ENCODE measurements around the gene PAX5. TPM values are rescaled to one million over a fixed set of nuclear protein-coding genes. Genes with fewer than 3 reads are reported as not detected.

The PAX5 gene
- total RNA-seq, 1 donor from 2014 or later, result 0.62 TPM

DNA sequence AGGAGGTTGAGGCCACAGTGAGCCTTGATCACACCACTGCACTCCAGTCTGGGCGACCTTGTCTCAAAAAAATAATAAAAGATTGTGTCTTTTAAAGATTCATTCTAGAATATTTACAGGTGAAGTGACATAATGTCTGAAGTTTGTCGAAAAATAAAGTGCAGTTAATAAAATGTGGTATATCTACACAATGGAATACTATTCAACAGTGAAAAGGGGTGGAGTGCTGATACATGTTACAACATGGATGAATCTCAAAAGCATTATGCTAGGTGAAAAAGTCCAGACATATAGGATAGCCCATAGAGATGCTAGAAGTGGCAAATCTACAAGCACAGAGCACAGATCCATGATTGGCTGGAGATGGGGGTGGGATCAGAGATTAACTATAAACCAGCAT is 101.9 kb downstream of the PAX5 start:
- no peak for DNase-seq

DNA sequence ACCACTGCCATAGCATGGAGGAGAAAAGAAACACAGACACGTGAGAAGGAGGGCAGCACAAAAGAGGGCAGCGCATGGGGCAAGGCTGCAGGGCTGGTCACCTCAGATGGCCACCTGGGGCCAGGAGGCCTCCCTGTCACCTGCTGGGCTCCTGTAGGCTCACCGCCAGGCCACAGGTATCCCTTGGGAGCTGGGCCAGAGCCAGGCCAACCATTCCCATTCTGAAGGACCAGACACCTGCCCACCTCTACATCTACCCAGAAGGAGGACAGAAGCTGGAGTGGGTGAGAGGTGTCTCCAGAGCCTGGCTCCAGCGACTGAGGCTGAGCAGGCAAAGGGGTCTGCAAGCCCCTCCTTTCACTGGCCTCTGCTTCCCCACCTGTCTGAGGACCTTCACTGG is 103.1 kb downstream of the PAX5 start:
- no peak for DNase-seq

DNA sequence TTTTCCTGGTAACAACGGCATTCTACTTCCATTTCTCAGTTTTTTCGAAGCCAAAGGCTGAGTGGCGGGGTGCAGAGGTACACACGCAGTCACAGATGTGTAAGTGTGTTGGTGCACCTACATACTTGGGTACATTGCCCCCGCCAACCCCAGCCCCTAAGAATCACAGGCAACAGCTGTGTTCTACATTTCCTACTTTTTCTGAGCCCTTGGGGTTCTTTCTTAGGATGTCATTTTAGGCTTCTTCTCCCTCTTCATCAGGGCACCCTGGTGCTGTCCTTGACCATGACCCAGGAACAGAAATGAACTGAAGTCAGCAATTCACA is 104.8 kb downstream of the PAX5 start:
- no peak for DNase-seq

DNA sequence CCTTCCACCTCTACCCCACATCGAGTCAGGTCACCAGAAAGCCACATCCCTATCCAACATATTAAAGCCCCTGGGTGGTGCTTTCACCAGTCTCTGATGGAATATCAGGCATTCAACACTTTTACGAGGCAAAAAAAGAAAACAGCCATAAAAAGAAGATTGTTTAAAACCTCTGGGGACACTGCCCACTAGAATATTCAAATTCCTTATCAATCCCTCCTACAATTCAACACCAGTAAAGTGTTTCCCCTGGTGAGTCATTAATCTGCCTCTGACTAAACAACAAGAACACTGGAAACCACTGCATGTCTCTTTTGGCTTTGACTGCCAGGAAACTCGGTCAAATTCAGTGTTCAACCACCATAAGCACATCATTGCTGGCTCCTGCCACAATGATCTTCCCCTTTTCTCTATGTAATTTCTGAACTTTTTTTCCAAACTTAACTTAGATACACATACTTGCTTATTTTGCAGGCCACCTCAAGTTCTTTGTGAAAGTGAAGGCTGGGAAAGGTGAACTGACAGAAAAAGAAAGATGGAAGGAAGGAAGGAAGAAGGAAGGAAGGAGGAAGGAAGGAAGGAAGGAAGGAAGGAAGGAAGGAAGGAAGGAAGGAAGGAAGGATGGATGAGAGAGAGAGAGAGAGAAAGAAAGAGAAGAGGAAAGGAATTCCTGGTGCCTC is 105.3 kb downstream of the PAX5 start:
- DNase-seq, result no peak

DNA sequence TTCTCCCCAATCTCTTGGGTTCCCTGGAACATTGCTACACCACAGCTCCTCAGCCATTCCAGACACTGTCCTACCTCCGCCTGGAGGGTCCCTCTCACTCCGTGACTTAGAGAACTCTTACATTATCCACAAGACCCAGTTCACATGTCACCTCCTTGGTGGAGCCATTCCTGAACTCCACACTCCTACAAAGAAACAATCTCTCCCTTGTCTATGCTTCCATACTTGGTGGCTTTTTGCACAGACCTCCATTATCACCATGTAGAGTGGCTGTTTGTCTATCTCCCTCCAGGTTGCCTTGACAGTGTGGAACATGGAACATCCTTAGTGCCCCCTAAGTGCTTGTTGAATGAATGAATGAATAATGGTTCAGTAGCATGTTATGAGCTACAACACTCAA is 105.9 kb downstream of the PAX5 start:
- DNase-seq, result no peak

DNA sequence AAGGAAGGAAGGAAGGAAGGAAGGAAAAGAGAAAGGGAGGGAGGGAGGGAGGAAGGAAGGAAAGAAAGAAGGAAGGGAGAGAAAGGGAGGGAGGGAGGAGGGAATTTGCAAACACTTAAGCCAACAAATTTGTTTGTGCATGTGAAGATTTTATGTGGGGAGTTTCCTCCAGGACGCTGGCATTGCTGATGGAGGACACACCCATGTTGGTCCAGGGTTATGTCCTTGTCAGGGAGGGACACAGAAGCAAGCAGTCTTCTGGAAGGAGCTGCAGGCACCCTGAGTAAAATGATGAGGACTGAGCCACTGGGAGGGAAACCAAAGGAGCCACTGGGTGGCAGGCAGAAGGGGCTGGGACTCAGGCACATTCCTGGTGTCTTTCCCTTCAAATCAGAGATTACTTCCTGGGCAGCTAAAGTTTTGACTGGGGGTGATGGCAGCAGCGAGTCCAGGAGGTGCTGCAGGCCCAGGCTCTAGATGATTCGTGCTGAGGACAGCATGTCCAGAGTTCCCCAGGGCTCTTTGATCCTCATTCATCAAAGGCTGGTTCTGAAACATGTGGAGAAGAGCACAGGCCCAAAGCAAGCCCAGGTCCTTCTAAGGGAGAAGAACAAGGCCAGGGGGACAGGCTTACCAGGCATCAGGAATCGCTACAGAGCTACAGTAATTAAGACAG is 109.2 kb downstream of the PAX5 start:
- no peak for DNase-seq

DNA sequence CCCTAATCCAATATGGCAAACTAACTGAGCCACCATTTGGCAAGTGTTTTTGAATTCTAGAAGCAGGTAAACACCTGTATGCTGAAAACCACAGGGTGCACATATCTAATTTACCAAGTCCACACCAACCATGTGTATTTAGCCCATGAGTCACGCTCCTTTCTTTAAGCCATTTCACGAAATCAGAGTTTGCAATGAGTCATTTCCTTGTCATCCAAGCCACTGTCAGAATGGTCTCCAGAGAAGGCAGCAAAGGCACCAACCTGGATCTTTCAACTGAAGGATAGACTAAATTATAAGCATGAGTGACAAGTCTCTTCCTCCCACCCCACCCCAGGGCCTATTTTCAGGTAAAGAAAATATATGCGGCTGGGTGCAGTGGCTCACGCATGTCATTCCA is 110.0 kb downstream of the PAX5 start:
- DNase-seq, result no peak

DNA sequence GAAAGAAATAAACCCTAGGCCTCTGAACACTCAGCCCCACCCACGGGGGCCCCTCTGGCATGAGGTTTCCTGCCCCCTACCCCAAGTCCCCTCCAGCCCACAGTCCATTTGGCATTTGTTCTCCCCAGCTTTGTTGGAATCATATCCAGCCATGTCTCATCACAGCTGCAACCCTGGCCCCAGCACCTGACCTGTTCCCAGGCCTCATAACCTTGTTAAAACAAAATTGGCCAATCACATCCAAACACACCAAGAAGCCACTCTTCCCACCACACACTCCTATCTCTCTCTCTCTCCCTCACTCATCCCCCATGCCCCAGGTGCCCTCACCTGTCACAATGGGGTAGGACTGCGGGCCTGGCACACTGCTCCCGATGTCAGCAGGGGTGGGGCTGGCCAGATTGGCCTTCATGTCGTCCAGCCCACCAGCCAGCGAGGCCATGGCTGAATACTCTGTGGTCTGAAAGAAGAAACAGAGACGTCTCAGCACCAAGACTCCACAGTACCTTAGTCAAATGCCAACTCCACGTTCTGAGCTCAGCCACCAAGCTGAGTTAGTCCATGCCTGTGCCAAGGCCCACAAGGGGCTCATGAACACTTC is 110.9 kb downstream of the PAX5 start:
- no peak for DNase-seq

DNA sequence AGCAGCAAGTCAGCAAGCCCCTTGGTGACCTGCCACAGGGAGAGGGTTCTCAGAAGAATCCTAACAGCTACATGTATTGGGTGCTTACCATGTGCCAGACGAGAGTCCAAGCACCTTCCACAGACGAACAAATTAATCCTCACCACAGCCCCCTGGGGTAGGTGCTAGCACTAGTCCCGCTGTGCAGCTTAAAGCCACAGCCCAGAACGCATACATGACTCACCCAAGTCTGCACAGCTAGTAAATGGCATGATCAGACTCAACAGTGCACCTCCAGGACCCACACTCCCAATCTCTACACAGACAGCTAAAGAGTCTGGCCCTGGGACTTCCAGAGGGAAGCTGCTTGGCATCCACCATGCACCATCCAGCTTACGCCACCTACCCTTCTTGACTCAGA is 111.5 kb downstream of the PAX5 start:
- DNase-seq, result no peak

DNA sequence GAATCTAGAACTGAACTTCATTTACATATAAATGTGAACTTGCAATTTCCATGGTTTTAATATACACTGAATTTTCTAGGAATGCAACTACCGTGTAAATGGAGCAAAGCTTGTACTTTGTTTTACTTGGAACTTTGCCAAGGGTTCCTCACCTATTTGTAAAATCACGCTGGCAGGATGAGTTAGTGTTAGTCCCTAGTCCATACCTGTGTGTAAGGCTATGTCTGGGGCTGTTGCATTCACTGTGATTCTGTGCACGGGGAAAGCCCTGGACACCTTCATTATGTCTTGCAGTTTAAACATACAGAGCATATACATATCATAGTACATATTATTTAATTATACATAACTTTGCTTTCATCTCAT is 119.9 kb downstream of the PAX5 start:
- DNase-seq, result peak; percentile 9

DNA sequence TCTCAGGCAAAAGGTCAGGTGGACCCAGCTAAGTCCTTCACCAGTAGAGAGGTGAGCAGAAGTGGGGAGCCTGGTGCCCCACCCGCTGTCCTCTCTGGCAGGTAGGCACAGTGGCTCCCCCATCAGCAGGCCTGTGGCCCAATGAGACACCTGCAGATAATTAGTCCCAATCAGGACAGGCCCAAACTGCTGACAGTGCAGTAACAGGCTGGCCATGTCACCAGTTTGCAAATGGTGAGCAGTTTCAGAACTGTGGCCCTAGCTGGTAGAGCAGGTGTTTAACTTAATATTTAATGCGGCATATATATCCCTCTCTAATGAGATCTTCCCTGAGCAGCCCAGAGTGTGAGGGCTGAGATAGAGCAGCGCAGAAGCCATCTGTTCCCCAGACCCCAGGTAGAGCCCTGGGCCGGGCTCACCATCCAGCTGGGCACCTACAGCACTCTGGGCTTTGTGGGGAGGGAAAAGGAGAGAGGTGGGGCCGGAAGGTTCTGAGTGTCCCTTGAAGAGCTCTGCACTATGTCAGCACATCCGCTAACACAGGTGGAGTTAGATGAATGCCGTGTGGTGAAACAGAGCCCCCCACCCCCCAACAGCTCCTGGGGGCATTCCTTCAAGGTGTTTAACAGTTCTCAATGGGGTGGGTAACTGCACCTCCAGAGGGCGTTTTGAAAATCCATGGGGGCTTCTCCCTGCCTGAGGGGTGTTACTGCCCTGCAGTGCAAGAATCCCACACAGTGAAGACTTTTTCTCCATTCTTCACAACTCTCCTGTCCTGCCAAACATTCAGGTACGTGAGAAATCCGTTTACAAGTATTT is 120.5 kb downstream of the PAX5 start:
- no peak for DNase-seq

DNA sequence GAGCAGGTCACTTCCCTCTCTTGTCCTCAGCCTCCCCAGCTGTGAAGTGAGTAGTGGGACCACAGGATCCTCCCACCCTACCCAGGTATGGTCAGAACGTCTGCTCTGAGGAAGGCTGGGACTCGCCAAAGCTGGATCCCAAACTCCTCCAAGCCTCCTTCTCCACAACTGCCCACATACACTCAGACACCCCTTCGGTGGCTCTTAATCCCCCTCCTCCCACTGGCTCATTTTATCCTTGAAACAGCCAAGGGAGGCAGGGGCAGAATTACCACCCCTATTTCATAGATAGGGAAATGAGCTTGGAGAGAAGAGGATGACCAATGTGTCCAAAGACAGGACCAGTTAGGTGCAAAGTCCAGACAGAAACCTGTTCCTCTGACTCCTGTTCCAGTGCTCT is 121.4 kb downstream of the PAX5 start:
- DNase-seq, result no peak

DNA sequence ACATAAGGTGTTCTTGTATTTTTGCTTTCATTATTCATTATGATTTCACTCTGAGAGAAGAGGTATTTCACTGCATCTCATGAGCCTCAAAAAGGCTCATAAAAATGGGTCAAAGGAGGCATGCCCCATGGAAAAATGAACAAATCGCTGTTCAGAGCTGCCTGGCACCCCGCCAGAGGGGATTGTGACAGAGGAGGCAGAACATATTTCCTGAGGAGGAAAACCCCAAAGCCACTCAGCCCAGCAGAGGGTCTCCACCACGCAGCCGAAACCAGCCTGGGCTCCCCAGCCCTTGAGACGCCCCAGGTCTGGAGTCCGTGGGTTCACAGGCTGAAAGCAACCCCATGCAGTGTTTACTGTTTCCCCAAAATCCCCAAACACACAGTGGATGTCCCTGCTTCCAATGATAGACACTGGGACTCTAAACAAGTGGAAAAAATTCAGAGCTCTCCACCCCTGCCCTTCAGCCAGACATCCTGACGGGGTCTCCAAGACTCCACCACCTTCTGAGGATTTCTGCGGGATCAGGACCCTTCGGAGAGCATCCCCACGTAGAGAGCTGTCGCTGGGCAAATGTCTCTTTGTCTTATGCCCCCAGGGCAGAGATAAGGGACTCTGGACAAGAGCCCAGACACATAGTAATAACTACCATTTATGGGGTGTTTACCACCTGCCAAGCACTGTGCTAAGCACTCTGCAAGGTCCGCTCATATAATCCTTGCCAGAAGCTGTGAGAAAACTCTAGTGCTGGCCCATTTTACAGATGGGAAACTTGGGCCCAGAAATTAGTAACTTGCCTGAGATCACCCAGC is 122.3 kb downstream of the PAX5 start:
- DNase-seq, result no peak

DNA sequence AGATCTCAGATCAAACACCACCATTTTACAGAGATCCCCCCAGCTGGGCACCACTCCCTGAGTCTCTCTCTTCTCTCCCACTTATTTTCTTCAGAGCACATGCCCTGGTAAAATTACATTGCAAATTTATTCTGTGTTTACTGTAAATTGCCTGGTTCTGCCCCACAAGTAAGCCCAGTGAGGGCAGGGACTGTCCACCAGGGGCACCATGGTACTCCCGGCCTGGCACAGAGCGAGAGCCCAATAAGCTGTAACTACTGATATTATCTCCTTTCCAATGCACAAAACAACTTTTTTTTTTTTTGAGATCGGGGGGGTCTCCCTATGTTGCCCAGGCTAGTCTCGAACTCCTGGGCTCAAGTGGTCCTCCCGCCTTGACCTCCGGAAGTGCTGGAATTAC is 123.0 kb downstream of the PAX5 start:
- DNase-seq, result no peak

DNA sequence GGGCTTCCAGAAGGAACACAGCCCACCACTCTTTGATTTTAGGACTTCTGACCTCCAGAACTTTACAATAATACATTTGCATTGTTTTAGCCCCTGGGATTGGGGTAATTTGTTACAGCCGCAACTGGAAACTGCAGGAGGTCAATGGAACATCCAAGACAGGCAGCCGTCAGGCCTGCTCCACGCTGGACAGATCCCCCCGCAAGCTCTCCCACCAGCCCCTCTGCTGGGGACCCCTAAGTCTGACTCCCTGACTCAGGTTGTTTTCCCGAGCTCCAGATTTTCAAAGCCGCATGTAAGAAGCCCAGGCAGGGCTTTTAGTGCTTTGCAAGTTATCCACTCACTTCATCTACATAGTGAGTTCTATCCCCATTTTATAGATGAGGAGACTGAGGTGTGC is 127.6 kb downstream of the PAX5 start:
- DNase-seq, result no peak

DNA sequence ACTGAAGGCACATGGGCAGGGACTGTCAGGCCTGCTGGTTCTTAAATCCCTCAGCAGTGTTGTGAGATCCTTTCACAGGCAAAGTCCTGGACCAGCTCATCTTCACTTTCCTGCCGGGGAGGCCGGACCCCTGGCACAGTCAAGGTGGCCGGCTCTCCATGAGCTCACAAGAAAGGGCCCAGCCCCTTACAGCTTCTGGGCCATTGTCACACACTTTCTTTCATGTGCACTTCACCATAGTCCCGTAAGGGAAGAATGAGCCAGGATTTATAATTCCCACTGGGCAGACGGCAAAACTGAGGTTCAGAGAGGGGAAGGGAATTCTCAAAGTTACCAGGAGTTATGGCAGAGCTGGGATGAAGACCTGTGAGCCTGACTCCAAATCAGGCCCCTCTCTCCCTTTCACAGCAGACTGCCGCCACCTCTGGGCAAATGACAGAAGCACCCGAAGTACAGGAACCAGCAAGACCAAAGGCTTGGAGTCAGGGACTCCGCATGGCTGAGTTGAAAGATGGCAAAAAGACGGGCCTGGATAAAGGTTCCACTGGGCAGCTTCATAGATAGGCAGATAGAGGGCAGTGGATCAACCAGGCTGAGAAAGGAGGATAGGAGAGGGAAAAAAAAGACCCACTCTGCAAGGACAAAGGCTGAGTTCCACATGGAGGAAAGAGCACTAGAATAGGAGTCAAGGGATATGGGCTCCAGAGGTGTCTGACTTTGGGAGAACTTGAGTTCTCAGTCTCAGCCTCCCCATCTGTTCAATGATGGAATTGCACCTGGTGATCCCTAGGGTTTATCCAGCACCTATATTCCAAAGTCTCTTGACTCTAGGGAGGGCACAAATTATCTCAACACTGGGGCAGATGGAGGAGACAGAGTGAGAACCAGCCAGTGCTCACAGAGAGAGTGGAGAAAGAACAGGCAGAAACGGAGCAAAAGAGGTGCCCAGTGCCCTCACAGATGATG is 128.7 kb downstream of the PAX5 start:
- no peak for DNase-seq

DNA sequence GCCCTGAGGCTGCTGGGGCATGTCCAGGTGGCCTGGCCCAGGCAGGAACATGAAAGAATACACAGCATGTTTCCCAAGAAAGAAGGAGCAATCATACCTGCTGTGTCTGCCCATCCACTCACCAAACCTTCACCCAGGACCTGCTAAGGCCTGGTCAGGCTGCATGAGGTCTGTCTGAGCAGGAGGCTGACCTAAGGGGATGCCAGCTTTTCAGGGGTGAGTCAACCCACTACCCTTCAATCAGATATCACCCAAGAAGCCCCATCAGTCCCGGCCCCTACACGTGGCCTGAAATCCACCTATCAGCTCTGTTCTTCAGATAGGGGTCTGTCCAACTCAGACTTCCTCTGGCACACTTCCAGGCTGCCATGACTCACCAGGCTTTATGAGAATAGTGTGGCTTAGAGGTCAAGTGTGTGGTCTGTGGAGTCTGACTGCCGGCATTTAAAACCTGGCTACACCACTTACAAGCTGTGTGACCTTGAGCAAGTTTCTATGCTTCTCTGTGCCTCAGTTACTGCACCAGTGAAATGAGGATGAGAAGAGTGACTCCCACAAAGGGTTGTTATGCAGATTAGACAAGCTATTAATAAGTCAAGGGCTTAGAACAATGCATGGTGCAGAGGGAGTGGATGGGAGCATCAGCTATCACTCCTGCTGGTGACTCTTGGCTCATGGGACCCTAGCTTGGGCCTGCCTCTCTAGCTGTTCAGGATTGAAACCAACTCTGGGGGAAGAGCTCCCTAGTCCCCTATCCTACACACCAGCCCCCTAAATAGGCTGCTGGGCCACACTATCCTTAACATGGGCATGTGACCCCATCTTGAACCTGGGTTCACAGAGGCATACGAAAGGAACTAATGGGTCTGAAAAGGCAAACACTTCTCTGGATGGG is 130.3 kb downstream of the PAX5 start:
- no peak for DNase-seq

DNA sequence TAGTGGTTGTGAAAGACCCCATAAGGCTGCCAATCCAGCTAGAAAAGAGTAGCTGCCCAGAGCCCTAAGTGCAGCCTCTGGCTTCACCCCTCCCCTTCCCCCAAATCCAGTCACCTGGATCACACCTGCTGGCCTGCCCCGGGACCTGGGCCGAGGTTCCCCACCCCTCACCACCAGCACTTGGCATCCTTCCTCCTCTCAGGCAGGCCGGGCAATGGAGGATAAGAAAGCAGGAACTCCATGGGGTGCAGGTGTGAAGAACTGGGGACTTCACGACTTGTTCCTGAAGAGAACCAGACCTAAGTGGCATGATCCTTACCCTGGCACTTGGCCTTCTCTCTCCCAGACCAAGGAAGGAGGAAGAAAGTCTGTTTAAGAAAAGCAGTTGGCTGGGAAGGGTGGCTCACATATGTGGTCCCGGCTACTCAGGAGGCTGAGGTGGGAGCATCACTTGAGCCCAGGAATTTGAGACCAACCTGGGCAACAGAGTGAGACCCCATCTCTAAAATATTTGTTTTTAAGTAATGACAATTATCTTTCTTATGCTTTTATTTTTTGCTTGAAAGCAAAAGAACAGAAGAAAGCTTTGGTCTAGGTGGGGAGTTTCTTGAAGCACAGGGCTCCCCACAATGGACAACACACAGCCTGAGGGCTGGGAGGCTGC is 131.1 kb downstream of the PAX5 start:
- no peak for DNase-seq

DNA sequence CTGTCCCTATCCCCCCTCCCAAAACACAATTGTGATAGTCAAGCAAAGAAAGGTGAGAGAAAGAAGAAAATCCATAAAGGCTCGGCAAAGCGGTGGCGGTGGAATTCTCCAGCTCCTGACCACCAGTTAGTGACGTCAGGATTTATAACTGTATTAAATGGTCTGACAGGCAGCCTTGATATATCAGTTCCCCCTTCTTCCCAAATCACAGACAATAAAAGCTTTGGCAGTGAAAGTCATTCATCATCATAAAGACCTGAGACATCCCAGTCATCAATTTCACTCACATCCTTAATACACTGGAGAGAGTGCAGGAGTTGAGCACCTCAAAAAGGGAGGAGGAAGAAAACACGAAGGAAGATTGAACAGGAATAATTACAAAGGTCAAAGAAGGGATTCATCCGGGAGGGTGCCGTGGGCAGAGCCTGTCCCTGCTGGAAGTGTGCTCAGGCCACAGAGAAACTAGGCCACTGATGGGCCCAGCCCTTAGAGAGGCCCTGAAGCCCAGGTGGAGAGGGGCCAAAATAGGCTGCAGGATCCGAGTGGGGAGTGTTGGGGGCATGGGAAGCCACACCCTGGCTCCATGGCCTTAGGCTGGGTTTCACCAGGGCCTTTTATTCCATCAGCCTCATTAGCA is 131.9 kb downstream of the PAX5 start:
- DNase-seq, result no peak

Data from tongue (tissue), 2 donors.